ENCODE data around the gene FBXL17. TPM values are rescaled to one million over a fixed set of nuclear protein-coding genes. Genes with fewer than 3 reads are reported as not detected.

Gene FBXL17
- total RNA-seq, 4 donors from 2014 or later: 14.4 to 22.0 (median 16.6) TPM

DNA sequence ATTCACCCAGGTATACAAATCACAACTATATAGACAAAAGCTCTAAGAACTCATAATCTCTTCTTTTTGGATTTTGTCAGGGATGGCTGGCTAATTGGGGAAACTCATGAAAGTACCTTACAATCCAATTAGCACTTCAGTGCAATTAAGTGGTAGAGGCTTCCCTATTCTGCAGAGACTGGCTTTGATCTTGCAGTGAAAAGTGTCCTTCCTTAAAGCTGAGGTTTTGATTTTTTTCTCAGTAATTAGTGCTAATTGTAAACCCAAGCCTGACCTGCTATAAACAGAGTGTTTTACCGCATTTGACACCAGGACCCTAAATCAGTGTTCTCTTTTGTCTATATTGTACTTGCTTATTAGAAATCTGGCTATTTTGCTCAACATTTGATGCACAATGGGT, 417.2 kb downstream of the FBXL17 start:
- WGBS: 94% methylated on average over 1 of the region's 1 CpG
- H3K4me3 ChIP-seq: no peak overlapping the region
- DNase-seq (ENCODE audit: extremely low spot score): no peak
- H3K9me3 ChIP-seq: no peaks in the 10 kb centered on the region
- H3K4me1 ChIP-seq: no peaks in the 10 kb centered on the region
- intact Hi-C loops (cut with DNase I): no loop called here
- TF ChIP-seq EP300 (IDR thresholded peaks at IDR 0.05): no peak
- TF ChIP-seq POLR2A (IDR thresholded peaks at IDR 0.05; ENCODE audit: low read depth): no peak
- TF ChIP-seq POLR2AphosphoS5 (IDR thresholded peaks at IDR 0.05): no peak
- no peak for TF ChIP-seq CTCF (IDR thresholded peaks at IDR 0.05)
- no peaks in the 10 kb centered on the region for H3K36me3 ChIP-seq
- no peaks in the 10 kb centered on the region for H3K27me3 ChIP-seq
- no peak overlapping the region for H3K27ac ChIP-seq (replicated peaks in 1 of 4)

DNA sequence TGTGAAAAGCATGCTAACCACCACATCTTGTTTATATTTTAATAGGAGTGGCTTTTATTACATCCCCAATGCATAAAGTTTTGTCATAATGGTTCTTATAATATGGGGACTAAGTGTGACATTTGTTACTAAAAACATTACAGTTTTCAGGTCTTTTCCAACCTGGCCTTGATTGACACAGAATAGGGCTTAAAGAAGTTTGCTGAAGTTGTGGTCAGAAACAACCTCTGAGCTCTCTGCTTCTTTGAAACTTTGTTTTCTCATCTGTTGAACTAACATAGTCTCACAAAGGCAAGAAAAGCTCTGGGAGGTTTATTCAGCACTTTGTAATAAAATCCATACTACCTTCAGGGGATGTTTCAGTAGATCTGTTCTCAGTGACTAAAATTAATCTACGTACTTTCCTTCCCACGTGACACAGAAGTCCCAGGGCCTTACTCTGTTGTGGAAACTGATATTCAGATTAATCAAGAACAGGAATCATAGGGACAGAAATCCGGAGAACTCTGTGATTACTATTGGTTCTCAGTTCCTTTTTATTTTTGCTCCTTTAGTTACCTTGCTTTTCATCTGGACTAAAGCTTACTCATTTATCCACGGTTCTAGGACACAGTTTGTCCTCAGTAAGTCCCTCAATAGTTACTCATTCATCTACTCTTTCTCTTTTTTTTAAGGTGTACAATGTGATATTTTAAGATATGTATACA, 422.2 kb downstream of the FBXL17 start:
- Histone ChIP-seq H3K9me3 (no peaks in the 10 kb centered on the region), H3K36me3 (no peaks in the 10 kb centered on the region), H3K27ac (replicated peaks in 1 of 4) (no peak overlapping the region), H3K4me1 (no peaks in the 10 kb centered on the region), H3K27me3 (no peaks in the 10 kb centered on the region), H3K4me3 (no peak overlapping the region)
- TF ChIP-seq EP300 (IDR thresholded peaks at IDR 0.05) (no peak), CTCF (IDR thresholded peaks at IDR 0.05) (no peak), POLR2A (IDR thresholded peaks at IDR 0.05; ENCODE audit: low read depth) (no peak), POLR2AphosphoS5 (IDR thresholded peaks at IDR 0.05) (no peak)
- intact Hi-C loops (cut with DNase I): no loop called here
- 88% methylated on average over 4 of the region's 4 CpGs for WGBS
- DNase-seq (ENCODE audit: extremely low spot score): no peak

GRCh38 chr5:107958861-107959260, 423.0 kb downstream of the FBXL17 start:
- H3K4me1 ChIP-seq: no peaks in the 10 kb centered on the region
- no peaks in the 10 kb centered on the region for H3K9me3 ChIP-seq
- 93% methylated on average over 3 of the region's 3 CpGs for WGBS
- H3K27me3 ChIP-seq: no peaks in the 10 kb centered on the region
- H3K27ac ChIP-seq (replicated peaks in 1 of 4): no peak overlapping the region
- TF ChIP-seq EP300 (IDR thresholded peaks at IDR 0.05): no peak
- no peak for TF ChIP-seq CTCF (IDR thresholded peaks at IDR 0.05)
- no peak for TF ChIP-seq POLR2AphosphoS5 (IDR thresholded peaks at IDR 0.05)
- no peak for TF ChIP-seq POLR2A (IDR thresholded peaks at IDR 0.05; ENCODE audit: low read depth)
- DNase-seq (ENCODE audit: extremely low spot score): no peak
- H3K36me3 ChIP-seq: no peaks in the 10 kb centered on the region
- no peak overlapping the region for H3K4me3 ChIP-seq
- intact Hi-C loops (cut with DNase I): no loop called here

- WGBS: 89% methylated on average over 3 of the region's 3 CpGs
- intact Hi-C loops (cut with DNase I): no loop called here
- Histone ChIP-seq H3K36me3 (no peaks in the 10 kb centered on the region), H3K4me3 (no peak overlapping the region), H3K27ac (replicated peaks in 1 of 4) (no peak overlapping the region), H3K9me3 (no peaks in the 10 kb centered on the region), H3K27me3 (no peaks in the 10 kb centered on the region), H3K4me1 (no peaks in the 10 kb centered on the region)
- DNase-seq (ENCODE audit: extremely low spot score): no peak
- TF ChIP-seq POLR2AphosphoS5 (IDR thresholded peaks at IDR 0.05): no peak
- TF ChIP-seq EP300 (IDR thresholded peaks at IDR 0.05): no peak
- TF ChIP-seq POLR2A (IDR thresholded peaks at IDR 0.05; ENCODE audit: low read depth): no peak
- no peak for TF ChIP-seq CTCF (IDR thresholded peaks at IDR 0.05)
These were observed 423.5 kb downstream of the FBXL17 start for GRCh38 chr5:107958432-107958831.

- TF ChIP-seq CTCF (IDR thresholded peaks at IDR 0.05): no peak
- no peak for TF ChIP-seq POLR2AphosphoS5 (IDR thresholded peaks at IDR 0.05)
- TF ChIP-seq POLR2A (IDR thresholded peaks at IDR 0.05; ENCODE audit: low read depth): no peak
- no peak for TF ChIP-seq EP300 (IDR thresholded peaks at IDR 0.05)
- DNase-seq (ENCODE audit: extremely low spot score): no peak
- no peaks in the 10 kb centered on the region for H3K9me3 ChIP-seq
- H3K36me3 ChIP-seq: no peaks in the 10 kb centered on the region
- H3K4me1 ChIP-seq: no peaks in the 10 kb centered on the region
- H3K4me3 ChIP-seq: no peak overlapping the region
- no peaks in the 10 kb centered on the region for H3K27me3 ChIP-seq
- 81% methylated on average over 3 of the region's 3 CpGs for WGBS
- intact Hi-C loops (cut with DNase I): no loop called here
- no peak overlapping the region for H3K27ac ChIP-seq (replicated peaks in 1 of 4)
These were observed 424.8 kb downstream of the FBXL17 start for GRCh38 chr5:107957051-107957450.

Measured in esophagus muscularis mucosa (tissue), 4 donors.